Measurements from ENCODE around the gene ZNF560. TPM values are rescaled to one million over a fixed set of nuclear protein-coding genes. Genes with fewer than 3 reads are reported as not detected.

Gene ZNF560
- total and polyA plus RNA-seq, 2 of the 13 experiments (the other 11 are each of a cell fraction or from before 2014, with no cell fraction given) = not detected

GRCh38 chr19:9538183-9539058 lies 40.0 kb upstream of the ZNF560 start, which contains the start of gene ZNF426 (continued):
- no peak for TF ChIP-seq DMTF1 (CRISPR knock-in tag; IDR thresholded peaks at IDR 0.05)
- TF ChIP-seq, protein P1, sequence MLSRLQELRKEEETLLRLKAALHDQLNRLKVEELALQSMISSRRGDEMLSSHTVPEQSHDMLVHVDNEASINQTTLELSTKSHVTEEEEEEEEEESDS (CRISPR knock-in tag; IDR thresholded peaks at IDR 0.05; ENCODE audit: borderline replicate concordance) = peak; percentile 48; the same call in 1 of the 2 replicates
- peak; percentile 60; the same call in 1 of the 2 replicates for TF ChIP-seq ZNF564 (CRISPR knock-in tag; IDR thresholded peaks at IDR 0.05)
- TF ChIP-seq, protein P2, sequence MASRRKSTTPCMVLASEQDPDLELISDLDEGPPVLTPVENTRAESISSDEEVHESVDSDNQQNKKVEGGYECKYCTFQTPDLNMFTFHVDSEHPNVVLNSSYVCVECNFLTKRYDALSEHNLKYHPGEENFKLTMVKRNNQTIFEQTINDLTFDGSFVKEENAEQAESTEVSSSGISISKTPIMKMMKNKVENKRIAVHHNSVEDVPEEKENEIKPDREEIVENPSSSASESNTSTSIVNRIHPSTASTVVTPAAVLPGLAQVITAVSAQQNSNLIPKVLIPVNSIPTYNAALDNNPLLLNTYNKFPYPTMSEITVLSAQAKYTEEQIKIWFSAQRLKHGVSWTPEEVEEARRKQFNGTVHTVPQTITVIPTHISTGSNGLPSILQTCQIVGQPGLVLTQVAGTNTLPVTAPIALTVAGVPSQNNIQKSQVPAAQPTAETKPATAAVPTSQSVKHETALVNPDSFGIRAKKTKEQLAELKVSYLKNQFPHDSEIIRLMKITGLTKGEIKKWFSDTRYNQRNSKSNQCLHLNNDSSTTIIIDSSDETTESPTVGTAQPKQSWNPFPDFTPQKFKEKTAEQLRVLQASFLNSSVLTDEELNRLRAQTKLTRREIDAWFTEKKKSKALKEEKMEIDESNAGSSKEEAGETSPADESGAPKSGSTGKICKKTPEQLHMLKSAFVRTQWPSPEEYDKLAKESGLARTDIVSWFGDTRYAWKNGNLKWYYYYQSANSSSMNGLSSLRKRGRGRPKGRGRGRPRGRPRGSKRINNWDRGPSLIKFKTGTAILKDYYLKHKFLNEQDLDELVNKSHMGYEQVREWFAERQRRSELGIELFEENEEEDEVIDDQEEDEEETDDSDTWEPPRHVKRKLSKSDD (CRISPR knock-in tag; IDR thresholded peaks at IDR 0.05; ENCODE audit: low read depth) = peak; percentile 94
- 0 out of 2 replicates have a peak, but pooled peaks have one; percentile 47 for TF ChIP-seq CC2D1A (CRISPR knock-in tag; IDR thresholded peaks at IDR 0.05)
- no peak for TF ChIP-seq HOXA7 (CRISPR knock-in tag; IDR thresholded peaks at IDR 0.05)
- no peak for TF ChIP-seq CSRNP2 (CRISPR knock-in tag; conservative IDR thresholded peaks at IDR 0.05; ENCODE audit: low read depth)
- TF ChIP-seq ZNF274 (CRISPR knock-in tag; IDR thresholded peaks at IDR 0.05) = peak; percentile 76
- 0 out of 2 replicates have a peak, but pooled peaks have one; percentile 43 for TF ChIP-seq ARID2 (CRISPR knock-in tag; IDR thresholded peaks at IDR 0.05; ENCODE audit: borderline replicate concordance)
- no peak for TF ChIP-seq PCBP2 (optimal IDR thresholded peaks at IDR 0.05; ENCODE audit: low read depth, low read length, poor library complexity, severe bottlenecking)
- TF ChIP-seq LCORL (IDR thresholded peaks at IDR 0.05) = peak; percentile 29; the same call in 1 of the 2 replicates
- TF ChIP-seq LCORL (CRISPR knock-in tag; IDR thresholded peaks at IDR 0.05) = peak; percentile 62; the same call in 1 of the 2 replicates
- TF ChIP-seq ZSCAN12 (CRISPR knock-in tag; IDR thresholded peaks at IDR 0.05) = no peak
- no peak for TF ChIP-seq HOMEZ (CRISPR knock-in tag; IDR thresholded peaks at IDR 0.05; ENCODE audit: low read depth)
- TF ChIP-seq POGK (CRISPR knock-in tag; conservative IDR thresholded peaks at IDR 0.05) = no peak
